ENCODE results near the gene FAM3B.

The FAM3B gene

GRCh38 chr21:41398251-41398650 lies 81.7 kb downstream of the FAM3B start:
- no peak for DNase-seq

DNA sequence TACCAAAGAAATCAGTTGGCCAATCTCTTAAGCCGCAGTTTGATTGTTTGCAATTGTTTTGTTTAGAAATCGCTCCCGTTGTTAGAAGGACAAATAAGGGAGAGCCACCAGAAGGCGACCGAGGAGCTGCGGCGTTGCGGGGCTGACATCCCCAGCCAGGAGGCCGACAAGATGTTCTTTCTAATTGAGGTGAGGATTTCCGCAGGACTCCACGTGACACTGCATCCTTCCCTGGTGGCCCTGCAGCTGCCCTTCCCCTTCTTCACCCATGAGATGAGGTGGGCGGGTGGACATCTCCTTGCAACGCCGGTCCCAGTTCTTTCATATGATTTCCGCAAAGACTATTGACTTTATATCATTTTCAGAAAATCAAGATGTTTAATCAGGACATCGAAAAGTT lies 82.2 kb downstream of the FAM3B start:
- DNase-seq, result no peak

DNA sequence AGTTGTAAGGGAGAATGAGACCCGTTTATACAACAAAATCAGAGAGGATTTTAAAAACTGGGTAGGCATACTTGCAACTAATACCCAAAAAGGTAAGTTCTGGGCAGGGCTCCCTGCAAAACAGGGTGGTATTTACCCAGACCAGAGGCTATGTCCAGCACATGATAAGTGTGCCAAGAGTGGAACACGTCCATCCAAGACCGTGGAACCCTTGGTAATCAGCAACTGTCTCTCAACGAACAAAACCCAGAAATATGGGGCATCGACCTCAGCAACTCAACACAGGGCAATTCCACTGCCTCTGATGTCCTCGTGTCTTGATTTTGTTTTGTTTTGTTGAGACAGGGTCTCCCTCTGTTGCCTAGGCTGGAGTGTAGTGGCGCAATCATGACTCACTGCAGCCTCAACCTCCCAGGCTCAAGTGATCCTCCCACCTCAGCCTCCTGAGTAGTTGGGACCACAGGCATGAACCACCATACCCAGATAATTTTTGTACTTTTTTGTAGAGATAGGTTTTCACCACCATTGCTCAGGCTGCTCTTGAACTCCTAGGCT lies 82.7 kb downstream of the FAM3B start:
- DNase-seq, result no peak

- no peak for DNase-seq
These were observed 85.6 kb downstream of the FAM3B start for GRCh38 chr21:41402231-41402630.

- no peak for DNase-seq
These were observed 86.2 kb downstream of the FAM3B start for GRCh38 chr21:41402796-41403195.

DNA sequence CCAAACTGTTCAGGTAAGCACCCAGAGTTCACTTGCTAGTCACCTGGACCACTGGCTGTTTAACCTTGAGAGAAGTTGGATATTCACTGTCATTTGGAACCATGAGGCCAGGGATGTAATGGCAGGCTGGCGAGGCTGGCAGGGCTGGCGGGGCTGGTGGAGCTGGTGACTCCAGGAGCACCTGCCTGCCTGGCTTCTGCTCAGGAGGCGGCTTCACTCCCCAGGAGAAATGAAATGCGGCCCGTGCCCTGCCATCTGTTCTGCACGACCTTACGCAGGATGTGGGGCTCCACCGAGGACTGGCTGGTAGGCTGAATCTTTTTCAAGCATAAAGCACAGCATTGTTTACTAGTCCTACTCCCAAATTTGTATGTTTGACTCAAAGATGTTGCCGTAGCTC lies 86.7 kb downstream of the FAM3B start:
- no peak for DNase-seq

GRCh38 chr21:41403966-41404365 lies 87.4 kb downstream of the FAM3B start:
- no peak for DNase-seq

DNA sequence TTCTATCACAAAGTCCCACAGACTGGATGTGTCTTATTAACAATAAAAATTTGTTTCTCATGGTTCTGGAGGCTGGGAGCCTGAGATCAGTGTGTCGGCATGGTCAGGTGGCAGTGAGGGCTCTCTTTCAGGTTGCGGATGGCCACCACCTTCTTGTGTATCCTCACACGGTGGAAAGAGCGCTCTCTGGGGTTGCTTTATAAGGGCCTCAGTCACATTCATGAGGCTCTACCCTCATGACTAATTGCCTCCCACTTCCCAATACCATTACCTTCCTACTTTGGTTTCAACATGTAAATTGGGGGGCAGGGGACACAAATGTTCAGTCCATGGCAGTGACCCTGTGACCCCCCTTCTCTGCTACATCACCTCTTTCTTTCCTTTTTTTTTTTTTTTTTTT lies 88.7 kb downstream of the FAM3B start:
- no peak for DNase-seq

DNA sequence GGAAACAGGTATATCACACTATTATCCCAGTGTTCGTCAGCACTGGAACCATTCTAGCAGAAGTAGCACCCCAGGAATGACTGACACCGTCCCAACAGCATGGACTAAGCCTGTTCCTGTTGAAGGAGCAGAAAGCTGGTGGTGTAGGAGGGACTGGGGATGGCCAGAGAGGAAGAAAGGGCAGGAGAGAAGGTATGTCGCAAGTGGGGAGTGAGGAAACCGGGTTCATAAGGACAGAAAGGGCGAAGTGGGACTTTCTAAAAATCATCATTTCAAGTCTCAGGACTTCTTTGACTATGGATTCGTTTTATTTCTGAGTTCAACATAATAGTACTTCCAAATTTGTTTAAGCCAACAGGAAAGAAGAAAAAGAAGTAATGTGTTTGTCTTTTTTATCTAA lies 89.7 kb downstream of the FAM3B start:
- no peak for DNase-seq
